ENCODE results near the gene STING1.

- TF ChIP-seq REST (IDR thresholded peaks at IDR 0.05; ENCODE audit: low read depth, low read length) (no peak), YY1 (IDR thresholded peaks at IDR 0.05; ENCODE audit: low read depth, low read length) (no peak), CHD1 (IDR thresholded peaks at IDR 0.05; ENCODE audit: low read depth, low read length) (no peak), CBX5 (IDR thresholded peaks at IDR 0.05; ENCODE audit: low read depth) (no peak), CTCF (IDR thresholded peaks at IDR 0.05 in 2 of 3, conservative IDR thresholded peaks at IDR 0.05 in 1 of 3; ENCODE audit: control insufficient read depth in 2 of 3, extremely low read depth in 1 of 3, insufficient read depth in 1 of 3, low read depth in 3 of 3, low read length in 3 of 3) (no peak), RELB (IDR thresholded peaks at IDR 0.05; ENCODE audit: low read depth) (no peak), CEBPB (IDR thresholded peaks at IDR 0.05; ENCODE audit: borderline replicate concordance in 1 of 2, low read depth in 2 of 2, low read length in 2 of 2) (no peak), GATAD2B (conservative IDR thresholded peaks at IDR 0.05; ENCODE audit: low read depth) (no peak), SRF (IDR thresholded peaks at IDR 0.05; ENCODE audit: low read depth in 2 of 2, low read length in 2 of 2) (no peak), ZBTB33 (IDR thresholded peaks at IDR 0.05) (no peak), DPF2 (IDR thresholded peaks at IDR 0.05) (no peak), E2F4 (IDR thresholded peaks at IDR 0.05; ENCODE audit: low read depth, low read length) (no peak)
Observed at GRCh38 chr5:139495638-139496435, 13.3 kb upstream of the STING1 start.

All from GM12878 (cell line).